Stimulated activated CD8-positive, alpha-beta memory T cell treated with anti-CD3 and anti-CD28 coated beads, Interleukin-7, amount 100 ng/mL, for 4 hours (primary cell): ENCODE results near the gene SLC6A19.
"Not testable (repeated sequence)": the region's sequence is repeated elsewhere in the genome, so short reads cannot be mapped to it uniquely, and the experiment has no call there.

ENCODE experiments used
- DNase-seq, 2 donors: peaks; one replicate each; pipeline ENCODE4 v3.0.0-alpha.2; 2020; ENCODE audit warnings: low read depth in 2 of 2

Gene SLC6A19

GRCh38 chr5:1201327-1202025 lies at the start of gene SLC6A19:
TSS of gene SLC6A19 (plus strand) at chr5:1201595. CDS start at chr5:1201651, 56 bp downstream.
- no peak for DNase-seq

- DNase-seq: peak in 1 of 2 donors; percentile 35
Measured at GRCh38 chr5:1152156-1152555, 49.2 kb upstream of the SLC6A19 start.

GRCh38 chr5:1152771-1153282 lies 48.6 kb upstream of the SLC6A19 start:
- no peak for DNase-seq

GRCh38 chr5:1153428-1153827 lies 48.0 kb upstream of the SLC6A19 start:
- DNase-seq: no peak

GRCh38 chr5:1155191-1156032 lies 46.0 kb upstream of the SLC6A19 start:
- DNase-seq: no peak

- DNase-seq: no peak
Measured at GRCh38 chr5:1156033-1156753, 45.2 kb upstream of the SLC6A19 start.

GRCh38 chr5:1156754-1157460 lies 44.5 kb upstream of the SLC6A19 start:
- no peak for DNase-seq

GRCh38 chr5:1157461-1157986 lies 43.9 kb upstream of the SLC6A19 start:
- not testable (repeated sequence) for DNase-seq

GRCh38 chr5:1158647-1159340 lies 42.6 kb upstream of the SLC6A19 start:
- DNase-seq: no peak

GRCh38 chr5:1159341-1159675 lies 42.1 kb upstream of the SLC6A19 start:
- DNase-seq: no peak

GRCh38 chr5:1159774-1160406 lies 41.5 kb upstream of the SLC6A19 start:
- no peak for DNase-seq

GRCh38 chr5:1161108-1161832 lies 40.1 kb upstream of the SLC6A19 start:
- DNase-seq: no peak

- DNase-seq: no peak
Measured at GRCh38 chr5:1161833-1162229, 39.6 kb upstream of the SLC6A19 start.

GRCh38 chr5:1162276-1162675 lies 39.1 kb upstream of the SLC6A19 start:
- no peak for DNase-seq

- DNase-seq: no peak
Measured at GRCh38 chr5:1162751-1163150, 38.6 kb upstream of the SLC6A19 start.

- no peak for DNase-seq
Measured at GRCh38 chr5:1163366-1163765, 38.0 kb upstream of the SLC6A19 start.

GRCh38 chr5:1163879-1164278 lies 37.5 kb upstream of the SLC6A19 start:
- DNase-seq: no peak

- no peak for DNase-seq
Measured at GRCh38 chr5:1164696-1165630, 36.4 kb upstream of the SLC6A19 start.

GRCh38 chr5:1165864-1166263 lies 35.5 kb upstream of the SLC6A19 start:
- no peak for DNase-seq
